ENCODE data around the gene FAAP20. TPM values are rescaled to one million over a fixed set of nuclear protein-coding genes. Genes with fewer than 3 reads are reported as not detected.

The FAAP20 gene
- total RNA-seq, 1 experiment from 2014 or later, result 133 TPM

DNA sequence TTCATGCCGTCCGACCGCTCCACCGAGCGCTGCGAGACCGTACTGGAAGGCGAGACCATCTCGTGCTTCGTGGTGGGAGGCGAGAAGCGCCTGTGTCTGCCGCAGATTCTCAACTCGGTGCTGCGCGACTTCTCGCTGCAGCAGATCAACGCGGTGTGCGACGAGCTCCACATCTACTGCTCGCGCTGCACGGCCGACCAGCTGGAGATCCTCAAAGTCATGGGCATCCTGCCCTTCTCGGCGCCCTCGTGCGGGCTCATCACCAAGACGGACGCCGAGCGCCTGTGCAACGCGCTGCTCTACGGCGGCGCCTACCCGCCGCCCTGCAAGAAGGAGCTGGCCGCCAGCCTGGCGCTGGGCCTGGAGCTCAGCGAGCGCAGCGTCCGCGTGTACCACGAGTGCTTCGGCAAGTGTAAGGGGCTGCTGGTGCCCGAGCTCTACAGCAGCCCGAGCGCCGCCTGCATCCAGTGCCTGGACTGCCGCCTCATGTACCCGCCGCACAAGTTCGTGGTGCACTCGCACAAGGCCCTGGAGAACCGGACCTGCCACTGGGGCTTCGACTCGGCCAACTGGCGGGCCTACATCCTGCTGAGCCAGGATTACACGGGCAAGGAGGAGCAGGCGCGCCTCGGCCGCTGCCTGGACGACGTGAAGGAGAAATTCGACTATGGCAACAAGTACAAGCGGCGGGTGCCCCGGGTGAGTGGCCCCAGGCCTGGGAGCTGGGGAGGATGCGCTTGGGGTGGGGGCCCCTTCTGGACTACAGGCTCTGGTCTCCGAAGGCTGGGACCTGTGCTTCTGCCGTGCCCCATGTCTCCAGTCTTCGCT is 34.7 kb upstream of the FAAP20 start (continued):
- TF ChIP-seq ZBTB21 (CRISPR knock-in tag; IDR thresholded peaks at IDR 0.05; ENCODE audit: borderline replicate concordance) (no peak), ELF4 (CRISPR knock-in tag; IDR thresholded peaks at IDR 0.05; ENCODE audit: low read depth) (no peak), SMAD4 (CRISPR knock-in tag; IDR thresholded peaks at IDR 0.05) (no peak), CREM (CRISPR knock-in tag; IDR thresholded peaks at IDR 0.05) (no peak), ZNF138 (CRISPR knock-in tag; conservative IDR thresholded peaks at IDR 0.05) (no peak), OVOL2 (CRISPR knock-in tag; IDR thresholded peaks at IDR 0.05; ENCODE audit: borderline replicate concordance) (no peak), SMAD3 (CRISPR knock-in tag; IDR thresholded peaks at IDR 0.05; ENCODE audit: borderline replicate concordance) (no peak), ESRRA (CRISPR knock-in tag; IDR thresholded peaks at IDR 0.05; ENCODE audit: borderline replicate concordance) (0 out of 2 replicates have a peak, but pooled peaks have one; percentile 49), NR3C1 (CRISPR knock-in tag; conservative IDR thresholded peaks at IDR 0.05; ENCODE audit: low read depth) (no peak), ATF1 (CRISPR knock-in tag; IDR thresholded peaks at IDR 0.05) (no peak), TEAD4 (CRISPR knock-in tag; IDR thresholded peaks at IDR 0.05) (0 out of 2 replicates have a peak, but pooled peaks have one; percentile 37), ZNF317 (CRISPR knock-in tag; IDR thresholded peaks at IDR 0.05; ENCODE audit: borderline replicate concordance, low read depth) (no peak), ZNF396 (CRISPR knock-in tag; IDR thresholded peaks at IDR 0.05; ENCODE audit: borderline replicate concordance) (no peak), FOXK1 (CRISPR knock-in tag; IDR thresholded peaks at IDR 0.05) (0 out of 2 replicates have a peak, but pooled peaks have one; percentile 19), GTF2I (CRISPR knock-in tag; conservative IDR thresholded peaks at IDR 0.05) (no peak), ZNF263 (CRISPR knock-in tag; IDR thresholded peaks at IDR 0.05; ENCODE audit: low read depth) (no peak), JUN (CRISPR knock-in tag; IDR thresholded peaks at IDR 0.05) (no peak), ZNF232 (CRISPR knock-in tag; IDR thresholded peaks at IDR 0.05) (no peak), TEAD1 (CRISPR knock-in tag; IDR thresholded peaks at IDR 0.05) (no peak), ZNF671 (CRISPR knock-in tag; IDR thresholded peaks at IDR 0.05) (no peak)
- TF ChIP-seq, protein P1, sequence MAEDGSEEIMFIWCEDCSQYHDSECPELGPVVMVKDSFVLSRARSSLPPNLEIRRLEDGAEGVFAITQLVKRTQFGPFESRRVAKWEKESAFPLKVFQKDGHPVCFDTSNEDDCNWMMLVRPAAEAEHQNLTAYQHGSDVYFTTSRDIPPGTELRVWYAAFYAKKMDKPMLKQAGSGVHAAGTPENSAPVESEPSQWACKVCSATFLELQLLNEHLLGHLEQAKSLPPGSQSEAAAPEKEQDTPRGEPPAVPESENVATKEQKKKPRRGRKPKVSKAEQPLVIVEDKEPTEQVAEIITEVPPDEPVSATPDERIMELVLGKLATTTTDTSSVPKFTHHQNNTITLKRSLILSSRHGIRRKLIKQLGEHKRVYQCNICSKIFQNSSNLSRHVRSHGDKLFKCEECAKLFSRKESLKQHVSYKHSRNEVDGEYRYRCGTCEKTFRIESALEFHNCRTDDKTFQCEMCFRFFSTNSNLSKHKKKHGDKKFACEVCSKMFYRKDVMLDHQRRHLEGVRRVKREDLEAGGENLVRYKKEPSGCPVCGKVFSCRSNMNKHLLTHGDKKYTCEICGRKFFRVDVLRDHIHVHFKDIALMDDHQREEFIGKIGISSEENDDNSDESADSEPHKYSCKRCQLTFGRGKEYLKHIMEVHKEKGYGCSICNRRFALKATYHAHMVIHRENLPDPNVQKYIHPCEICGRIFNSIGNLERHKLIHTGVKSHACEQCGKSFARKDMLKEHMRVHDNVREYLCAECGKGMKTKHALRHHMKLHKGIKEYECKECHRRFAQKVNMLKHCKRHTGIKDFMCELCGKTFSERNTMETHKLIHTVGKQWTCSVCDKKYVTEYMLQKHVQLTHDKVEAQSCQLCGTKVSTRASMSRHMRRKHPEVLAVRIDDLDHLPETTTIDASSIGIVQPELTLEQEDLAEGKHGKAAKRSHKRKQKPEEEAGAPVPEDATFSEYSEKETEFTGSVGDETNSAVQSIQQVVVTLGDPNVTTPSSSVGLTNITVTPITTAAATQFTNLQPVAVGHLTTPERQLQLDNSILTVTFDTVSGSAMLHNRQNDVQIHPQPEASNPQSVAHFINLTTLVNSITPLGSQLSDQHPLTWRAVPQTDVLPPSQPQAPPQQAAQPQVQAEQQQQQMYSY (CRISPR knock-in tag; IDR thresholded peaks at IDR 0.05), result no peak
- TF ChIP-seq, protein P2, sequence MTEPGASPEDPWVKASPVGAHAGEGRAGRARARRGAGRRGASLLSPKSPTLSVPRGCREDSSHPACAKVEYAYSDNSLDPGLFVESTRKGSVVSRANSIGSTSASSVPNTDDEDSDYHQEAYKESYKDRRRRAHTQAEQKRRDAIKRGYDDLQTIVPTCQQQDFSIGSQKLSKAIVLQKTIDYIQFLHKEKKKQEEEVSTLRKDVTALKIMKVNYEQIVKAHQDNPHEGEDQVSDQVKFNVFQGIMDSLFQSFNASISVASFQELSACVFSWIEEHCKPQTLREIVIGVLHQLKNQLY (CRISPR knock-in tag; IDR thresholded peaks at IDR 0.05), result no peak
- TF ChIP-seq, protein P3, sequence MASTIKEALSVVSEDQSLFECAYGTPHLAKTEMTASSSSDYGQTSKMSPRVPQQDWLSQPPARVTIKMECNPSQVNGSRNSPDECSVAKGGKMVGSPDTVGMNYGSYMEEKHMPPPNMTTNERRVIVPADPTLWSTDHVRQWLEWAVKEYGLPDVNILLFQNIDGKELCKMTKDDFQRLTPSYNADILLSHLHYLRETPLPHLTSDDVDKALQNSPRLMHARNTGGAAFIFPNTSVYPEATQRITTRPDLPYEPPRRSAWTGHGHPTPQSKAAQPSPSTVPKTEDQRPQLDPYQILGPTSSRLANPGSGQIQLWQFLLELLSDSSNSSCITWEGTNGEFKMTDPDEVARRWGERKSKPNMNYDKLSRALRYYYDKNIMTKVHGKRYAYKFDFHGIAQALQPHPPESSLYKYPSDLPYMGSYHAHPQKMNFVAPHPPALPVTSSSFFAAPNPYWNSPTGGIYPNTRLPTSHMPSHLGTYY (CRISPR knock-in tag; IDR thresholded peaks at IDR 0.05), result no peak
- TF ChIP-seq, protein P4, sequence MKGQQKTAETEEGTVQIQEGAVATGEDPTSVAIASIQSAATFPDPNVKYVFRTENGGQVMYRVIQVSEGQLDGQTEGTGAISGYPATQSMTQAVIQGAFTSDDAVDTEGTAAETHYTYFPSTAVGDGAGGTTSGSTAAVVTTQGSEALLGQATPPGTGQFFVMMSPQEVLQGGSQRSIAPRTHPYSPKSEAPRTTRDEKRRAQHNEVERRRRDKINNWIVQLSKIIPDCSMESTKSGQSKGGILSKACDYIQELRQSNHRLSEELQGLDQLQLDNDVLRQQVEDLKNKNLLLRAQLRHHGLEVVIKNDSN (CRISPR knock-in tag; IDR thresholded peaks at IDR 0.05), result 0 out of 2 replicates have a peak, but pooled peaks have one; percentile 46
- TF ChIP-seq, protein P5, sequence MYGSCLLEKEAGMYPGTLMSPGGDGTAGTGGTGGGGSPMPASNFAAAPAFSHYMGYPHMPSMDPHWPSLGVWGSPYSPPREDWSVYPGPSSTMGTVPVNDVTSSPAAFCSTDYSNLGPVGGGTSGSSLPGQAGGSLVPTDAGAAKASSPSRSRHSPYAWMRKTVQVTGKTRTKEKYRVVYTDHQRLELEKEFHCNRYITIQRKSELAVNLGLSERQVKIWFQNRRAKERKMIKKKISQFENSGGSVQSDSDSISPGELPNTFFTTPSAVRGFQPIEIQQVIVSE (CRISPR knock-in tag; IDR thresholded peaks at IDR 0.05; ENCODE audit: borderline replicate concordance), result no peak
- TF ChIP-seq, protein P6, sequence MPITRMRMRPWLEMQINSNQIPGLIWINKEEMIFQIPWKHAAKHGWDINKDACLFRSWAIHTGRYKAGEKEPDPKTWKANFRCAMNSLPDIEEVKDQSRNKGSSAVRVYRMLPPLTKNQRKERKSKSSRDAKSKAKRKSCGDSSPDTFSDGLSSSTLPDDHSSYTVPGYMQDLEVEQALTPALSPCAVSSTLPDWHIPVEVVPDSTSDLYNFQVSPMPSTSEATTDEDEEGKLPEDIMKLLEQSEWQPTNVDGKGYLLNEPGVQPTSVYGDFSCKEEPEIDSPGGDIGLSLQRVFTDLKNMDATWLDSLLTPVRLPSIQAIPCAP (CRISPR knock-in tag; IDR thresholded peaks at IDR 0.05), result no peak
- TF ChIP-seq, protein P7, sequence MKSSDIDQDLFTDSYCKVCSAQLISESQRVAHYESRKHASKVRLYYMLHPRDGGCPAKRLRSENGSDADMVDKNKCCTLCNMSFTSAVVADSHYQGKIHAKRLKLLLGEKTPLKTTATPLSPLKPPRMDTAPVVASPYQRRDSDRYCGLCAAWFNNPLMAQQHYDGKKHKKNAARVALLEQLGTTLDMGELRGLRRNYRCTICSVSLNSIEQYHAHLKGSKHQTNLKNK (CRISPR knock-in tag; IDR thresholded peaks at IDR 0.05), result no peak
- TF ChIP-seq, protein P8, sequence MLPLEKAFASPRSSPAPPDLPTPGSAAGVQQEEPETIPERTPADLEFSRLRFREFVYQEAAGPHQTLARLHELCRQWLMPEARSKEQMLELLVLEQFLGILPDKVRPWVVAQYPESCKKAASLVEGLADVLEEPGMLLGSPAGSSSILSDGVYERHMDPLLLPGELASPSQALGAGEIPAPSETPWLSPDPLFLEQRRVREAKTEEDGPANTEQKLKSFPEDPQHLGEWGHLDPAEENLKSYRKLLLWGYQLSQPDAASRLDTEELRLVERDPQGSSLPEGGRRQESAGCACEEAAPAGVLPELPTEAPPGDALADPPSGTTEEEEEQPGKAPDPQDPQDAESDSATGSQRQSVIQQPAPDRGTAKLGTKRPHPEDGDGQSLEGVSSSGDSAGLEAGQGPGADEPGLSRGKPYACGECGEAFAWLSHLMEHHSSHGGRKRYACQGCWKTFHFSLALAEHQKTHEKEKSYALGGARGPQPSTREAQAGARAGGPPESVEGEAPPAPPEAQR (CRISPR knock-in tag; IDR thresholded peaks at IDR 0.05), result no peak

Data from WTC11 (cell line).